K562 (cell line): Measurements from ENCODE around the gene RPTOR. TPM values are rescaled to one million over a fixed set of nuclear protein-coding genes. Genes with fewer than 3 reads are reported as not detected.

Experiments
- ATF4 ChIP-seq: fragments of 450-650 bp; formaldehyde crosslinking; IDR thresholded peaks from 2 replicates; pipeline ENCODE4 v1.4.0; 2022; ENCODE audit warnings: mild to moderate bottlenecking, moderate library complexity
- BCL6 ChIP-seq: fragments of 250-450 bp; sonication (Bioruptor Pico); IDR thresholded peaks from 2 replicates; pipeline ENCODE4 v1.4.0; 2020
- CREB3L1 ChIP-seq: fragments of 450-650 bp; IDR thresholded peaks from 2 replicates; pipeline ENCODE4 v1.6.1; 2014; ENCODE audit warnings: low read depth, mild to moderate bottlenecking, moderate library complexity, borderline replicate concordance
- CREBBP ChIP-seq: IDR thresholded peaks from one replicate; pipeline ENCODE4 v1.6.1; 2012; ENCODE audit warnings: low read depth, mild to moderate bottlenecking, control low read depth, inconsistent platforms, low read length
- FOXK1 ChIP-seq: sonication (generic); formaldehyde crosslinking; IDR thresholded peaks from 2 replicates; pipeline ENCODE4 v1.8.0; 2022; ENCODE audit warnings: missing genetic modification reagents, mild to moderate bottlenecking, borderline replicate concordance
- HDAC1 ChIP-seq, 2 experiments: fragments of 450-650 bp; IDR thresholded peaks; 2 replicates each; pipeline ENCODE4 v1.6.1; 2016 to 2017; ENCODE audit warnings: inconsistent platforms in 1 of 2, mild to moderate bottlenecking in 1 of 2, moderate library complexity in 1 of 2
- LCOR ChIP-seq: sonication (generic); formaldehyde crosslinking; IDR thresholded peaks from 2 replicates; pipeline ENCODE4 v1.8.0; 2022; ENCODE audit warnings: mild to moderate bottlenecking, missing genetic modification reagents
- MCM7 ChIP-seq, 2 experiments: fragments of 450-650 bp; IDR thresholded peaks; 2 replicates each; pipeline ENCODE4 v1.6.1; 2016 to 2018
- NFIC ChIP-seq: fragments of 450-650 bp; IDR thresholded peaks from 2 replicates; pipeline ENCODE4 v1.6.1; 2017; ENCODE audit warnings: mild to moderate bottlenecking, inconsistent platforms
- NR1H2 ChIP-seq: sonication (generic); formaldehyde crosslinking; IDR thresholded peaks from 2 replicates; pipeline ENCODE4 v1.4.0; 2020; ENCODE audit warnings: mild to moderate bottlenecking, missing genetic modification reagents
- PREB ChIP-seq: sonication (generic); formaldehyde crosslinking; IDR thresholded peaks from 2 replicates; pipeline ENCODE4 v1.8.1; 2023; ENCODE audit warnings: mild to moderate bottlenecking, missing genetic modification reagents
- RHOXF2B ChIP-seq: fragments of 250-450 bp; sonication (Bioruptor Pico); conservative IDR thresholded peaks from 2 replicates; pipeline ENCODE4 v1.5.1; 2021
- SIN3A ChIP-seq, 2 experiments: fragments of 150-350 bp in 1 of 2; IDR thresholded peaks; 2 replicates each; pipeline ENCODE4 v1.6.1; 2011 to 2016; ENCODE audit warnings: borderline replicate concordance in 2 of 2, low read depth in 2 of 2, low read length in 2 of 2, mild to moderate bottlenecking in 2 of 2, moderate library complexity in 2 of 2; ENCODE audit not compliant: control insufficient read depth in 1 of 2
- TSC22D4 ChIP-seq: fragments of 450-650 bp; IDR thresholded peaks from 2 replicates; pipeline ENCODE4 v1.6.1; 2016; ENCODE audit warnings: missing genetic modification characterization, missing biosample characterization, control low read depth
- ZC3H8 ChIP-seq: fragments of 450-650 bp; IDR thresholded peaks from 2 replicates; pipeline ENCODE4 v1.6.1; 2017
- ZFPM2 ChIP-seq: fragments of 250-450 bp; sonication (Bioruptor Pico); IDR thresholded peaks from 2 replicates; pipeline ENCODE4 v1.5.1; 2022; ENCODE audit warnings: mild to moderate bottlenecking
- ZNF12 ChIP-seq: sonication (generic); formaldehyde crosslinking; IDR thresholded peaks from 2 replicates; pipeline ENCODE4 v1.4.0; 2020; ENCODE audit warnings: mild to moderate bottlenecking, missing genetic modification reagents
- ZNF174 ChIP-seq: fragments of 250-450 bp; sonication (Bioruptor Pico); IDR thresholded peaks from 2 replicates; pipeline ENCODE4 v1.4.0; 2020; ENCODE audit warnings: mild to moderate bottlenecking
- ZNF644 ChIP-seq: fragments of 200-800 bp; sonication (Bioruptor generic); IDR thresholded peaks from 2 replicates; pipeline ENCODE4 v1.6.1; 2016; ENCODE audit warnings: low read depth, missing genetic modification characterization, missing compliant biosample characterization
- ZNF764 ChIP-seq: fragments of 250-450 bp; sonication (Bioruptor Pico); IDR thresholded peaks from 2 replicates; pipeline ENCODE4 v1.4.0; 2020; ENCODE audit warnings: low read depth, mild to moderate bottlenecking, moderate library complexity
- polyA plus RNA-seq, 8 experiments: library from polyadenylated mRNA; depleted of rRNA in 4 of 8; stranded (reverse) in 5 of 8; unstranded in 3 of 8; fragments of >200 nt; fragmentation: Nextera tagmentation in 2 of 8; fragmentation: Illumina TruSeq in 1 of 8; extraction: Ambion mirVana in 2 of 8; extraction: Trizol in 1 of 8; gene quantifications; 2 replicates each; pipeline versions ENCODE4 v1.2.1 to v1.2.3, GENCODE V29; 2011 to 2014; ENCODE audit warnings: inconsistent platforms in 1 of 8, missing spikeins in 1 of 8
- total RNA-seq, 7 experiments: library from RNA; depleted of rRNA in 6 of 7; stranded (reverse); fragments of >200 nt in 6 of 7; fragmentation: Illumina TruSeq in 2 of 7; extraction: Trizol in 2 of 7; gene quantifications; 2 replicates each; pipeline versions ENCODE4 v1.2.1 to v1.2.3, GENCODE V29; 2011 to 2021; ENCODE audit warnings: low replicate concordance in 1 of 7
- TF ChIP-seq, protein P1 (sequence below): fragments of 250-450 bp; sonication (Bioruptor Pico); IDR thresholded peaks from 2 replicates; pipeline ENCODE4 v1.4.0; 2020; ENCODE audit warnings: mild to moderate bottlenecking, moderate library complexity, borderline replicate concordance
- TF ChIP-seq, protein P2 (sequence below): sonication (generic); formaldehyde crosslinking; IDR thresholded peaks from 2 replicates; pipeline ENCODE4 v1.8.1; 2022; ENCODE audit warnings: missing genetic modification reagents

RPTOR gene
- total and polyA plus RNA-seq, 9 of the 15 experiments (the other 6 are each of a cell fraction or from before 2014, with no cell fraction given): 0.24 to 54.1 (median 10.2) TPM

- TF ChIP-seq ZNF174 (CRISPR knock-in tag) (no peak), LCOR (CRISPR knock-in tag) (no peak), ATF4 (CRISPR knock-in tag) (no peak), BCL6 (CRISPR knock-in tag) (no peak), ZNF12 (CRISPR knock-in tag) (no peak), CREBBP (no peak), HDAC1 (IDR thresholded peaks at IDR 0.05) (peak in 1 of 2 experiments; percentile 74; a peak in 2 of 4 replicates), ZFPM2 (CRISPR knock-in tag) (no peak), CREB3L1 (peak; percentile 65; the same call in 1 of the 2 replicates), ZNF644 (tag) (no peak), NR1H2 (CRISPR knock-in tag) (no peak), NFIC (peak; percentile 34; the same call in 1 of the 2 replicates), ZC3H8 (no peak), TSC22D4 (no peak), FOXK1 (CRISPR knock-in tag) (peak; percentile 28; the same call in 1 of the 2 replicates), ZNF764 (CRISPR knock-in tag) (no peak), RHOXF2B (CRISPR knock-in tag) (no peak), SIN3A (IDR thresholded peaks at IDR 0.05; ENCODE audit: borderline replicate concordance in 2 of 2, control insufficient read depth in 1 of 2, low read depth in 2 of 2, low read length in 2 of 2) (peak in 1 of 2 experiments; percentile 92; a peak in 1 of 4 replicates), PREB (no peak), MCM7 (IDR thresholded peaks at IDR 0.05) (no peak)
- TF ChIP-seq, protein P1, sequence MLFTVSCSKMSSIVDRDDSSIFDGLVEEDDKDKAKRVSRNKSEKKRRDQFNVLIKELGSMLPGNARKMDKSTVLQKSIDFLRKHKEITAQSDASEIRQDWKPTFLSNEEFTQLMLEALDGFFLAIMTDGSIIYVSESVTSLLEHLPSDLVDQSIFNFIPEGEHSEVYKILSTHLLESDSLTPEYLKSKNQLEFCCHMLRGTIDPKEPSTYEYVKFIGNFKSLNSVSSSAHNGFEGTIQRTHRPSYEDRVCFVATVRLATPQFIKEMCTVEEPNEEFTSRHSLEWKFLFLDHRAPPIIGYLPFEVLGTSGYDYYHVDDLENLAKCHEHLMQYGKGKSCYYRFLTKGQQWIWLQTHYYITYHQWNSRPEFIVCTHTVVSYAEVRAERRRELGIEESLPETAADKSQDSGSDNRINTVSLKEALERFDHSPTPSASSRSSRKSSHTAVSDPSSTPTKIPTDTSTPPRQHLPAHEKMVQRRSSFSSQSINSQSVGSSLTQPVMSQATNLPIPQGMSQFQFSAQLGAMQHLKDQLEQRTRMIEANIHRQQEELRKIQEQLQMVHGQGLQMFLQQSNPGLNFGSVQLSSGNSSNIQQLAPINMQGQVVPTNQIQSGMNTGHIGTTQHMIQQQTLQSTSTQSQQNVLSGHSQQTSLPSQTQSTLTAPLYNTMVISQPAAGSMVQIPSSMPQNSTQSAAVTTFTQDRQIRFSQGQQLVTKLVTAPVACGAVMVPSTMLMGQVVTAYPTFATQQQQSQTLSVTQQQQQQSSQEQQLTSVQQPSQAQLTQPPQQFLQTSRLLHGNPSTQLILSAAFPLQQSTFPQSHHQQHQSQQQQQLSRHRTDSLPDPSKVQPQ (CRISPR knock-in tag): no peak
- TF ChIP-seq, protein P2, sequence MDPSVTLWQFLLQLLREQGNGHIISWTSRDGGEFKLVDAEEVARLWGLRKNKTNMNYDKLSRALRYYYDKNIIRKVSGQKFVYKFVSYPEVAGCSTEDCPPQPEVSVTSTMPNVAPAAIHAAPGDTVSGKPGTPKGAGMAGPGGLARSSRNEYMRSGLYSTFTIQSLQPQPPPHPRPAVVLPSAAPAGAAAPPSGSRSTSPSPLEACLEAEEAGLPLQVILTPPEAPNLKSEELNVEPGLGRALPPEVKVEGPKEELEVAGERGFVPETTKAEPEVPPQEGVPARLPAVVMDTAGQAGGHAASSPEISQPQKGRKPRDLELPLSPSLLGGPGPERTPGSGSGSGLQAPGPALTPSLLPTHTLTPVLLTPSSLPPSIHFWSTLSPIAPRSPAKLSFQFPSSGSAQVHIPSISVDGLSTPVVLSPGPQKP: no peak
Measured at GRCh38 chr17:80575057-80575875, 30.6 kb downstream of the RPTOR start (continued).
